ENCODE measurements around the gene IRF7. TPM values are rescaled to one million over a fixed set of nuclear protein-coding genes. Genes with fewer than 3 reads are reported as not detected.

Gene IRF7
- total and polyA plus RNA-seq, 2 donors (not counting 3 experiments of a cell fraction or from before 2014, with no cell fraction given) = 12.6 to 14.7 TPM

DNA sequence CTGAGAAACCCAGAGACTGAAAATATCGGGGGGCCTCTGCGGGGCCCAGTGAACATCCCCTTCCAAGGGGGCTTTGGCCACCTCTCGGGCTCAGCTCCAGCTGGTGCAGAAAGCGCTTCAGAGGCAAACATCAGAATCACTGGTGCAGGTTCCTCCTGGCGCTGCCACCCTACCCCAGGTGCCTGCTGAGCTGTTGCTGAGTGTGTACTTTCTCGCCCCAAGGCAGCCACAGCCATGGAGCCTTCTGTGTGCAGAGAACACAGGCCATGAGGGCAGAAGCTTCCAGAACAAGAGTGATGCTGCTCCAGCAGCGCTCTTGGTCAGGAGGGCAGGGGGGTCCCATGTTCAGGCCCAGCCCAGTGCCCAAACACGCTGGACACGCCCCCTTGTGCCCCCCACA lies 27.6 kb upstream of the IRF7 start:
- H3K36me3 ChIP-seq (ENCODE audit: control insufficient read depth in 2 of 2, extremely low read depth in 1 of 2, insufficient read depth in 2 of 2, low read length in 2 of 2) = peaks cover 0 to 12% of the 10 kb centered on the region in 2 experiments
- no TSS peak for BruUV-seq (replicated peaks)
- dilution Hi-C loops (cut with MboI; ENCODE audit: extremely low pct_ligation_motif_present, low sequenced_read_pairs) (no loop called here), intact Hi-C loops (cut with micrococcal nuclease) (no loop called here)
- no peak overlapping the region for H3K27ac ChIP-seq (ENCODE audit: insufficient read depth, low read depth, low read length)
- H3K27me3 ChIP-seq (ENCODE audit: control insufficient read depth in 2 of 2, insufficient read depth in 2 of 2, low read length in 2 of 2) = peaks cover 11 to 21% of the 10 kb centered on the region in 2 experiments
- no peaks in the 10 kb centered on the region for H3K79me2 ChIP-seq (ENCODE audit: control insufficient read depth, insufficient read depth, low read length)
- no peak overlapping the region for H3K4me3 ChIP-seq (replicated peaks in 1 of 3; ENCODE audit: insufficient read depth in 1 of 3, low read depth in 1 of 3, low read length in 3 of 3)
- POLR2A ChIA-PET = no interaction called here
- CTCF ChIA-PET = no interaction called here
- no peaks in the 10 kb centered on the region for H3K9me1 ChIP-seq (replicated peaks; ENCODE audit: control insufficient read depth, extremely low read depth, insufficient read depth, low read length)
- H3K9me3 ChIP-seq (replicated peaks; ENCODE audit: control insufficient read depth, insufficient read depth, low read length) = no peaks in the 10 kb centered on the region
- no peaks in the 10 kb centered on the region for H4K20me1 ChIP-seq (replicated peaks; ENCODE audit: control insufficient read depth, extremely low read depth, insufficient read depth, low read length)
- H3K4me1 ChIP-seq (ENCODE audit: control insufficient read depth, extremely low read depth, insufficient read depth, low read length) = no peaks in the 10 kb centered on the region
- TF ChIP-seq EZH2 (IDR thresholded peaks at IDR 0.05; ENCODE audit: borderline replicate concordance, low read depth, low read length, severe bottlenecking) (no peak), POLR2AphosphoS5 (IDR thresholded peaks at IDR 0.05; ENCODE audit: insufficient read depth, low read depth, low read length) (no peak), MYC (IDR thresholded peaks at IDR 0.05; ENCODE audit: low read depth, low read length) (no peak), POLR2A (IDR thresholded peaks at IDR 0.05; ENCODE audit: low read depth, low read length) (no peak), GATA2 (IDR thresholded peaks at IDR 0.05; ENCODE audit: insufficient read depth, insufficient read length, low read depth, low read length) (no peak), JUN (IDR thresholded peaks at IDR 0.05; ENCODE audit: borderline replicate concordance, insufficient read depth, insufficient read length, low read depth) (no peak)
- TF ChIP-seq, protein P1, sequence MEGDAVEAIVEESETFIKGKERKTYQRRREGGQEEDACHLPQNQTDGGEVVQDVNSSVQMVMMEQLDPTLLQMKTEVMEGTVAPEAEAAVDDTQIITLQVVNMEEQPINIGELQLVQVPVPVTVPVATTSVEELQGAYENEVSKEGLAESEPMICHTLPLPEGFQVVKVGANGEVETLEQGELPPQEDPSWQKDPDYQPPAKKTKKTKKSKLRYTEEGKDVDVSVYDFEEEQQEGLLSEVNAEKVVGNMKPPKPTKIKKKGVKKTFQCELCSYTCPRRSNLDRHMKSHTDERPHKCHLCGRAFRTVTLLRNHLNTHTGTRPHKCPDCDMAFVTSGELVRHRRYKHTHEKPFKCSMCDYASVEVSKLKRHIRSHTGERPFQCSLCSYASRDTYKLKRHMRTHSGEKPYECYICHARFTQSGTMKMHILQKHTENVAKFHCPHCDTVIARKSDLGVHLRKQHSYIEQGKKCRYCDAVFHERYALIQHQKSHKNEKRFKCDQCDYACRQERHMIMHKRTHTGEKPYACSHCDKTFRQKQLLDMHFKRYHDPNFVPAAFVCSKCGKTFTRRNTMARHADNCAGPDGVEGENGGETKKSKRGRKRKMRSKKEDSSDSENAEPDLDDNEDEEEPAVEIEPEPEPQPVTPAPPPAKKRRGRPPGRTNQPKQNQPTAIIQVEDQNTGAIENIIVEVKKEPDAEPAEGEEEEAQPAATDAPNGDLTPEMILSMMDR (IDR thresholded peaks at IDR 0.05; ENCODE audit: extremely low read depth in 1 of 2, insufficient read depth in 1 of 2, low read depth in 1 of 2, low read length in 2 of 2) = no peak
- TF ChIP-seq, protein P2, sequence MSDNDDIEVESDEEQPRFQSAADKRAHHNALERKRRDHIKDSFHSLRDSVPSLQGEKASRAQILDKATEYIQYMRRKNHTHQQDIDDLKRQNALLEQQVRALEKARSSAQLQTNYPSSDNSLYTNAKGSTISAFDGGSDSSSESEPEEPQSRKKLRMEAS (IDR thresholded peaks at IDR 0.05; ENCODE audit: insufficient read depth, insufficient read length) = no peak
- no peak overlapping the region for H2AFZ ChIP-seq (ENCODE audit: low read depth, low read length)
- no peak for FAIRE-seq
- H3K4me2 ChIP-seq (ENCODE audit: insufficient read depth, low read length) = no peak overlapping the region
- H3K9ac ChIP-seq (replicated peaks; ENCODE audit: extremely low read depth, insufficient read depth, low read length) = no peak overlapping the region
- DNase-seq (ENCODE audit: low read depth, low spot score) = no peak
